Measurements from ENCODE around the gene HES4.

The HES4 gene

DNA sequence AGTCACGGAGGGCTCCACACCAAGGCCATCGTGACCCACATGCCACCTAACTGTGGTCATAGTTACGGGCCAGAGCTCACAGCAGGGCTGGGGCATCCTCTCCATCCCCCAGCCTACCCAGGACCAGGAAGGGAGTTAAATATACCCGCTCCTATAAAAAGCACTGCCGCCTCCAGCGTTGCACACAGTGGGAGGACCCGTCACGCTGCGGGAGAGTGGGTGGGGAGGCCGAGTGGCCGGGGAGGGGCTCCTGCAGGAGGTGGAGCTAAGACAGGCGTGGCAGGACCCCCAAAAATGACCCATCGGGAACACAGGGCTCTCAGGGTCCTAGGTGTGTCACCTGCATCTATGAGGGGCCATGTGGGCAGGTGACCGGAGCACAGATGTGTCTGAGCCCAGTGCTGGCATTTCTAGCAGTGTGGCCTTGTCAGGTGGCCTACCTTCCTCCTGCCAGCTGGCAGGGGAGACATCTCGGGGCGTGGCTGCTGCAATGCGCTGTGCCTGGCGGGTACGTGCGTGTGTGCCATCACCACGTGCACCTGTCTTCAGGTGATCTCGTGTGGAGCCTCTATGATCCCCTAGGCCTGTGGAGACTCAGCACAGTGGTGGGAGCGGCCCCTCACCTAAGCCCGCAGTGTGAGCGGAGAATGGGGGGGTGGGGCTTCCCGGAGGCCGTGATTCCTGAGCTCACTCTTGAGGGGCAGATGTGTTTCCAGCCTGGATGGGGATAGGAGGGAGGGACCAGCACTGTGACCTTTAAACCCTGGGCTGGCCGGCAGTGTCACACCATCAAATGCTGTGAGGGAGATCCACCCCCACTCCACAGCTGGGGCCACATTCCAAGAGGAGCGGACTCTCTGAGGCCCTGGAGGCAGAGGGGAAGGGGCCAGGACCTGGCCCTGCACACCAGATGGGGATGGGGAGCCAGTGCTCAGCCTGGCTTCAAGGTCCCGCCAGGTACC lies 37.8 kb upstream of the HES4 start:
- no peaks in the 10 kb centered on the region for H3K27me3 ChIP-seq (ENCODE audit: insufficient read depth, low read length, poor library complexity, severe bottlenecking)
- H3K9ac ChIP-seq (ENCODE audit: low read depth, low read length, poor library complexity, severe bottlenecking) = no peak overlapping the region
- H3K4me2 ChIP-seq (ENCODE audit: low read depth, low read length, poor library complexity, severe bottlenecking) = no peak overlapping the region

GRCh38 chr1:1035291-1035943 lies 35.5 kb upstream of the HES4 start:
- H3K27me3 ChIP-seq (ENCODE audit: insufficient read depth, low read length, poor library complexity, severe bottlenecking) = no peaks in the 10 kb centered on the region
- no peaks in the 10 kb centered on the region for H3K9me2 ChIP-seq (replicated peaks; ENCODE audit: low read depth, low read length)
- no peak overlapping the region for H3K9ac ChIP-seq (ENCODE audit: low read depth, low read length, poor library complexity, severe bottlenecking)
- no peak overlapping the region for H3K4me3 ChIP-seq (ENCODE audit: low read length, poor library complexity, severe bottlenecking)
- H3F3A ChIP-seq (ENCODE audit: low read depth) = no peaks in the 10 kb centered on the region
- no peak overlapping the region for H3K4me2 ChIP-seq (ENCODE audit: low read depth, low read length, poor library complexity, severe bottlenecking)
- H2AFZ ChIP-seq (ENCODE audit: low read length) = no peak overlapping the region
- TF ChIP-seq CTCF (conservative IDR thresholded peaks at IDR 0.05; ENCODE audit: low read length) = no peak
- TF ChIP-seq EZH2phosphoT487 (IDR thresholded peaks at IDR 0.05; ENCODE audit: borderline replicate concordance) = no peak
- peaks cover 11% of the 10 kb centered on the region for H3K4me1 ChIP-seq (ENCODE audit: insufficient read depth, low read length, poor library complexity, severe bottlenecking)
- H3K79me2 ChIP-seq (ENCODE audit: insufficient read depth, low read length) = no peaks in the 10 kb centered on the region
- no peaks in the 10 kb centered on the region for H4K20me1 ChIP-seq (ENCODE audit: insufficient read depth, low read length, poor library complexity, severe bottlenecking)
- H3K9me3 ChIP-seq (ENCODE audit: insufficient read depth, low read depth, low read length) = no peaks in the 10 kb centered on the region
- no peaks in the 10 kb centered on the region for H3K36me3 ChIP-seq (ENCODE audit: insufficient read depth, low read length)

More for the DNA sequence above, 37.8 kb upstream of the HES4 start:
- Histone ChIP-seq H3K9me2 (replicated peaks; ENCODE audit: low read depth, low read length) (no peaks in the 10 kb centered on the region), H2AFZ (ENCODE audit: low read length) (no peak overlapping the region), H3F3A (ENCODE audit: low read depth) (no peaks in the 10 kb centered on the region), H3K4me1 (ENCODE audit: insufficient read depth, low read length, poor library complexity, severe bottlenecking) (peaks cover 13% of the 10 kb centered on the region), H4K20me1 (ENCODE audit: insufficient read depth, low read length, poor library complexity, severe bottlenecking) (no peaks in the 10 kb centered on the region), H3K9me3 (ENCODE audit: insufficient read depth, low read depth, low read length) (no peaks in the 10 kb centered on the region), H3K36me3 (ENCODE audit: insufficient read depth, low read length) (no peaks in the 10 kb centered on the region), H3K79me2 (ENCODE audit: insufficient read depth, low read length) (no peaks in the 10 kb centered on the region), H3K4me3 (ENCODE audit: low read length, poor library complexity, severe bottlenecking) (no peak overlapping the region)
- TF ChIP-seq EZH2phosphoT487 (IDR thresholded peaks at IDR 0.05; ENCODE audit: borderline replicate concordance) (no peak), CTCF (conservative IDR thresholded peaks at IDR 0.05; ENCODE audit: low read length) (no peak)

DNA sequence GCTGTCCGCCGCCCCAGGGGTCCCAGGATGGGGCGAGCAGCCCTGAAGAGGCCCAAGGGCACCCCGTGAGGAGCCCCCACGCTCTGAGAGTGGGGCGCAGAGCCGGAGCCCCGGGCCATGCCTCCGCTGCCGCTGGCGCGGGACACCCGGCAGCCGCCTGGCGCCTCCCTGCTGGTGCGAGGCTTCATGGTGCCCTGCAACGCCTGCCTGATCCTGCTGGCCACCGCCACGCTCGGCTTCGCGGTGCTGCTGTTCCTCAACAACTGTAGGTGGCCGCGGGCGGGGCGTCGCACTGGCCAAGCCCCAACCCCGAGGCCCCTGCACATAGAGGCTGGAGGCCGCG lies 34.5 kb upstream of the HES4 start:
- Histone ChIP-seq H3K9me3 (ENCODE audit: insufficient read depth, low read depth, low read length) (no peaks in the 10 kb centered on the region), H4K20me1 (ENCODE audit: insufficient read depth, low read length, poor library complexity, severe bottlenecking) (no peaks in the 10 kb centered on the region), H3K36me3 (ENCODE audit: insufficient read depth, low read length) (no peaks in the 10 kb centered on the region), H3F3A (ENCODE audit: low read depth) (no peaks in the 10 kb centered on the region), H3K4me3 (ENCODE audit: low read length, poor library complexity, severe bottlenecking) (no peak overlapping the region), H3K4me2 (ENCODE audit: low read depth, low read length, poor library complexity, severe bottlenecking) (no peak overlapping the region), H3K27me3 (ENCODE audit: insufficient read depth, low read length, poor library complexity, severe bottlenecking) (no peaks in the 10 kb centered on the region), H2AFZ (ENCODE audit: low read length) (no peak overlapping the region), H3K9ac (ENCODE audit: low read depth, low read length, poor library complexity, severe bottlenecking) (no peak overlapping the region), H3K9me2 (replicated peaks; ENCODE audit: low read depth, low read length) (no peaks in the 10 kb centered on the region), H3K4me1 (ENCODE audit: insufficient read depth, low read length, poor library complexity, severe bottlenecking) (peaks cover under 1% of the 10 kb centered on the region), H3K79me2 (ENCODE audit: insufficient read depth, low read length) (no peaks in the 10 kb centered on the region)
- TF ChIP-seq EZH2phosphoT487 (IDR thresholded peaks at IDR 0.05; ENCODE audit: borderline replicate concordance) (no peak), CTCF (conservative IDR thresholded peaks at IDR 0.05; ENCODE audit: low read length) (no peak)
